ENCODE measurements around the gene COQ9.

DNA sequence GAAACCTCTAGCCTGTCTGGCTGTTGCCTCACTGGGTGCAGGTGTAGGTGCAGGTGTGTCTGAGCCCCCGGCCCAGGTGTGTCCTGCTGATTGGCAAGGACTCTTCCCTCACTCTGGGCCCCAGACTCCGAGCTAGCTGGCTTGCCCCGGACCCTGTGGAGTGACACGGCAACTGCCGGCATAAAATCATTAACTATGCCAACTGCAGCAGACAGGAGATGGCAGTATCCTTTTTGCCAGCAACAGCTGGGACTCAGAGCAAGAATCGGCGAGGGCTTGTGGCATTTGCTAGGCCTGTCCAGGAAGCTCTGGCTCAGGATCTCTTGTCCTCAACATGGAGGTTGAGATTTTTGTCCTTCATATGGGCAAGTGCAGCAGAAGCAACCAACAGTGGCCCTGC lies 20.9 kb upstream of the COQ9 start:
- no peak for TF ChIP-seq CTCF (conservative IDR thresholded peaks at IDR 0.05; ENCODE audit: low read length)
- TF ChIP-seq EZH2phosphoT487 (IDR thresholded peaks at IDR 0.05; ENCODE audit: borderline replicate concordance) = no peak
